Activated naive CD8-positive, alpha-beta T cell treated with anti-CD3 and anti-CD28 coated beads, Interleukin-2, amount 10 ng/mL, durations not matched to agents 7 days and 5 days (primary cell): ENCODE measurements around the gene CD40. TPM values are rescaled to one million over a fixed set of nuclear protein-coding genes. Genes with fewer than 3 reads are reported as not detected.
"Not testable (repeated sequence)": the region's sequence is repeated elsewhere in the genome, so short reads cannot be mapped to it uniquely, and the experiment has no call there.

Source experiments
- ATAC-seq: fragments of 150-1000 bp; cut with Tn5 transposase; one replicate; pipeline ENCODE4 v1.10.0; 2021; ENCODE audit warnings: low read depth, moderate library complexity
- POLR2A ChIA-PET: fragments of 350-600 bp; sonication (Branson Sonifier 250); formaldehyde crosslinking; loops from one replicate; lab custom pipeline; 2021; ENCODE audit warnings: antibody characterized with exemption; lab: Charles Lee
- DNase-seq: peaks from one replicate; pipeline ENCODE4 v3.0.0; 2021
- H3K27ac Mint-ChIP-seq: one replicate; pipeline ENCODE4 v1.8.0; 2022; ENCODE audit warnings: mild to moderate bottlenecking, mixed read lengths
- H3K27me3 Mint-ChIP-seq: one replicate; pipeline ENCODE4 v1.8.0; 2022; ENCODE audit warnings: mild to moderate bottlenecking, moderate library complexity, mixed read lengths
- H3K36me3 Mint-ChIP-seq: one replicate; pipeline ENCODE4 v1.8.0; 2021; ENCODE audit warnings: mild to moderate bottlenecking, mixed read lengths
- H3K4me1 Mint-ChIP-seq: one replicate; pipeline ENCODE4 v1.8.0; 2021; ENCODE audit warnings: mixed read lengths
- H3K4me3 Mint-ChIP-seq: one replicate; pipeline ENCODE4 v1.8.0; 2022; ENCODE audit warnings: mild to moderate bottlenecking, moderate library complexity, mixed read lengths
- H3K9me3 Mint-ChIP-seq: one replicate; pipeline ENCODE4 v1.8.0; 2021; ENCODE audit warnings: mixed read lengths
- total RNA-seq, 2 experiments: library from RNA; stranded (reverse); gene quantifications; one replicate each; pipeline ENCODE4 v1.2.3, GENCODE V29; 2021

The CD40 gene
- total RNA-seq, 2 experiments from 2014 or later = 3.0 to 3.1 TPM

DNA sequence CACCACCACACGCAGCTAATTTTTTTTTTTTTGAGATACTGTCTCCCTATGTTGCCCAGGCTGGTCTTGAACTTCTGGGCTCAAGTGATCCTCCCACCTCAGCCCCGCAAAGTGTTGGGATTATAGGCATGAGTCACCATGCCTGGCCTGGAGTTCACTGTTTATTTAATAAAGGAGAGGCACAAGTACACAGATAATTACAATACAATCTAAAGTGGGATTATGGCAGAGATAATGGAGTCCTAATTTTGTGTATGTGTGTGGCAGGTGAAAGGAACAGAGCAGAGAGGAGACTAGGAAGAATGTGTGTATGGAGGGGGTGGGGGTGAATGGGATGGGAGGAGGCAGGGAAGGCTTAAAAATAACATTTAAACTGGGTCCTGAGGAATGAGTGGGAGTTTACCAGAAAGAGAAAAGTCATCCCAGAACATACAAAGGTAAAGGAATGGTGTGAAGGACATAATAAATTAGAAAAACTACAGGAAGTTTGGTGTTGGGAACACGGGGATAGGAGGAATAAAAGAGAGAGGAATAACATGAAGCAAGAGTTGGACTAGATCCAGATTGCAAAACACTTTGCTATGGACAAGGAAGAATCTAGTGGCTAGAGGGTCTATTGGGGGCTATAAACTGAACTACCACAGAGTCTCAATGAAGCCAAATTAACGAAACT is 32.8 kb upstream of the CD40 start:
- no peak for DNase-seq
- no peak for ATAC-seq
- Mint-ChIP-seq H3K27me3 (no peaks in the 10 kb centered on the region), H3K4me3 (no peak overlapping the region), H3K27ac (no peak overlapping the region), H3K9me3 (no peaks in the 10 kb centered on the region), H3K4me1 (peaks cover 27% of the 10 kb centered on the region), H3K36me3 (peaks cover 2% of the 10 kb centered on the region)
- POLR2A ChIA-PET = no interaction called here

DNA sequence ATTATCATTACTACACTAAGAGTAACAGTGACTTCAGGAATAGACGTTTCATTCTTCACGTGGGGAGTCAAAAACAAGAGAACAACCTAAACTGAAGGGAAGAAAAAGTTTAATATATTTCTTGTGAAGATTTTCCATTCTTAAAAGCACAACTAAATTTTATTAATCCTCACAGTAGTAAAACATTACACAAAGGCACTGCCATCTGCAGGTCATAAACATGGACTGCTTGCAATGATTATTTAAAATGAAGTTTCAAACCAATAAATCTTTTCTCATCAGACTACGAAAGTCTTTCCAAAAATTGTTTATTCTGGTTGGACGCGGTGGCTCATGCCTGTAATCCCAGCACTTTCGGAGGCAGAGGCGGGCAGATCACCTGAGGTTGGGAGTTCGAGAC is 31.0 kb upstream of the CD40 start:
- peaks cover 2% of the 10 kb centered on the region for H3K36me3 Mint-ChIP-seq
- no peak for DNase-seq
- H3K9me3 Mint-ChIP-seq = no peaks in the 10 kb centered on the region
- H3K4me3 Mint-ChIP-seq = no peak overlapping the region
- POLR2A ChIA-PET = no interaction called here
- H3K27ac Mint-ChIP-seq = no peak overlapping the region
- peaks cover 31% of the 10 kb centered on the region for H3K4me1 Mint-ChIP-seq
- ATAC-seq = no peak
- no peaks in the 10 kb centered on the region for H3K27me3 Mint-ChIP-seq

DNA sequence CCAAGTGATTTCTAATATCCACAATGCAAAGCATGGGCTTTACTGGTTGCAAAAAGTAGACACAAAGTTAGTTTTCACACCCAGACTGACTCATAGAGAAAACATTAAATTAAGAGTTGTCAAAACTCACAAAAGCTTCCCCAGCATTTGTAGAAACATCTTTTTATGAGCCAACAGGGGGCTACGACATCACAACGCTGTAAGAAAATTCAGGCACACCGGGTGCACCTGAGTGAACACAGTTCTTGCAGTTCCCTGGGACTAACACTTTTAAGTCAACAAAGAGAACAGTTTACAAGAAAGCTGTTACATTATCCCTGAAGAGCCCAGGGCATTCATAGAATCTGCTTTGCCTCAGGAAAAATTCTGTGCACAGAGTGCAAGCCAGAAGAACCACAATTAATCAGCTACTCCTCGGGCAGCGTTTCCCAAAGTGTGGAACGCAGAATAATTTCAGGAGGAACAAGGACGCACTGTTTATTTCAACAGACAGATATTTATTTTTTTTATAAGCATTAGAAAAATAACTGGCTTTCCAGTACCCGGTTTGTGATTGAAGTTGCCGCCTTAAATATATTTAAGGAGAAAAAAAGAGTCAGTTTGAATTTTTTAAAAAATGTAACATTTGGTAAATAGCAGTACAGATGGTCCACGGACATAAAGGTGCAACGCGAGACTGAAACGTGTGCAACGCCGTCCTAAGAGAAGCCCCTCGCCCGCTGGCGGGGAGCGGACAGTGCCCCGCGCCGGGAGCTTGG is 29.5 kb upstream of the CD40 start:
- H3K36me3 Mint-ChIP-seq = peaks cover 2% of the 10 kb centered on the region
- H3K9me3 Mint-ChIP-seq = no peaks in the 10 kb centered on the region
- POLR2A ChIA-PET = interaction anchor here (1.2 kb wide), 1 partner anchor 155 kb away, joined by 3 read pairs; no protein-coding TSS in a partner anchor
- H3K27ac Mint-ChIP-seq = peak overlapping the region; percentile 86
- no peak for DNase-seq
- peaks cover under 1% of the 10 kb centered on the region for H3K27me3 Mint-ChIP-seq
- H3K4me1 Mint-ChIP-seq = peaks cover 30% of the 10 kb centered on the region
- H3K4me3 Mint-ChIP-seq = peak overlapping the region; percentile 83
- no peak for ATAC-seq

DNA sequence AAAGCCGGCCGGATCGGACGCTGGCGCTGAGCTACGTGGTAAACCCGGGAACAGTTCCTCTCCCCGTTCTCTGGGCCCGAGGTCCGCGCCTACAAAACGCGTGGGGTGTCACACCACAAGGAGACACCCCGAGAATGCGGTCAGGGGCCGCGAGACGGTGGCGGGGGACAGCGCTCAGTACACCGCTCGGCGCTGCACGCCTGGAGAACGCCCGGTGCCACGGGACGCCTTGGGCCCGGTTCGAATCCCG is 29.0 kb upstream of the CD40 start:
- ATAC-seq (peak; percentile 44), DNase-seq (no peak)
- H3K27ac Mint-ChIP-seq = peak overlapping the region; percentile 86
- POLR2A ChIA-PET = no interaction called here
- H3K4me1 Mint-ChIP-seq = peaks cover 29% of the 10 kb centered on the region
- H3K4me3 Mint-ChIP-seq = peak overlapping the region; percentile 83
- peaks cover 2% of the 10 kb centered on the region for H3K36me3 Mint-ChIP-seq
- H3K27me3 Mint-ChIP-seq = peaks cover 3% of the 10 kb centered on the region
- no peaks in the 10 kb centered on the region for H3K9me3 Mint-ChIP-seq

DNA sequence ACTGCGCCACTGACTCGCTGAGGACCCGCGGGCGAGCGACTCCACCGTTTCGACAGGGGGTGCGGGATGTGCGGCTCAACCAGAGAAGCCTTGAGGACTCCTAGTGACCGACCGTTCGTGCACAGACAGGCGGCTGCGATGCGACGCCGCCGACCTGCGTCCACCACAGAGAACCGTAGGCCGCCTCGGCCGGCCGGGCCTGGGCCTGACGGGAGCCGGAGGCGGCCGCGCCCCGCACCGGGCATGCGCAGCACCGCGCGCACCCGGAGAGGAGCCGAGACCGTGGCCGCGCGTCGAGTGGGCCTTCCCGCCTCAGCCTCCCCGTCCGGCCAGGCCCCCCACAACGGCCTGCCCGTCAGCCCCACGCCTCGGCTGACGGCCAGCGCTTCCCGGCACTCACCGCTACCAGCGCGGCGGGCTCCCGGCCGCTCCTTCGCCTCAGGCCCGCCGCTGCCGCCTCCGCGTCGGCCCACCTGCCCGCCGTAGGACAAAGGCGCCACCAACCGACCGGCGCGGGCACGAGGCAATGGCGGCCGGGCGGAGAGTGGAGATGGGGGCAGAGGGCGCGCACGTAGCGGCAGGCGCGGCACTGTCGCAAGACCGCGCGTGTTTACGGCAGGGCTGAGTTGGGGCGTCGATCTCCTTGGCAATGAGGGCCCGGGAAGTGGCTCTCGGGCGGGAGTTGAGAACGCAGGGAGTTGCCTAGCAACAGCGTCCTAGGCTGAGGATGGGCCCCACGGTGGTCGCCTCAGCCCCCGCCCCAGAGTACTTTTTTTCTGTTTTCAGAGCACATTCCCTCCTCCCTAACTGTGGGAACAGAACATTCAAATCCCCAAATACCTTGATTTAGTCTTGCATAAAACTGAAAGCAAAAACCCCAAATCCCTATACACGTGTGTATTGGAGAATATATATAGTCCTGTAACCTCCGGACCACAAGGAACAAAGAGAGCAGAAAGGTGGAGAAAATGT is 28.4 kb upstream of the CD40 start, which contains the start of gene NCOA5:
NCOA5 (minus strand) TSS at position 546 of the 972 bp plus-strand sequence. CDS start 10,538 bp downstream, outside the sequence.
- peaks cover 2% of the 10 kb centered on the region for H3K36me3 Mint-ChIP-seq
- peak within 1 kb of the TSS; percentile 87 for H3K4me3 Mint-ChIP-seq
- POLR2A ChIA-PET = no interaction called here
- H3K4me1 Mint-ChIP-seq = peaks cover 29% of the 10 kb centered on the region
- ATAC-seq (peak; percentile 89), DNase-seq (peak; percentile 94)
- H3K27ac Mint-ChIP-seq = peak within 1 kb of the TSS; percentile 86
- H3K9me3 Mint-ChIP-seq = no peaks in the 10 kb centered on the region
- H3K27me3 Mint-ChIP-seq = peaks cover 3% of the 10 kb centered on the region

DNA sequence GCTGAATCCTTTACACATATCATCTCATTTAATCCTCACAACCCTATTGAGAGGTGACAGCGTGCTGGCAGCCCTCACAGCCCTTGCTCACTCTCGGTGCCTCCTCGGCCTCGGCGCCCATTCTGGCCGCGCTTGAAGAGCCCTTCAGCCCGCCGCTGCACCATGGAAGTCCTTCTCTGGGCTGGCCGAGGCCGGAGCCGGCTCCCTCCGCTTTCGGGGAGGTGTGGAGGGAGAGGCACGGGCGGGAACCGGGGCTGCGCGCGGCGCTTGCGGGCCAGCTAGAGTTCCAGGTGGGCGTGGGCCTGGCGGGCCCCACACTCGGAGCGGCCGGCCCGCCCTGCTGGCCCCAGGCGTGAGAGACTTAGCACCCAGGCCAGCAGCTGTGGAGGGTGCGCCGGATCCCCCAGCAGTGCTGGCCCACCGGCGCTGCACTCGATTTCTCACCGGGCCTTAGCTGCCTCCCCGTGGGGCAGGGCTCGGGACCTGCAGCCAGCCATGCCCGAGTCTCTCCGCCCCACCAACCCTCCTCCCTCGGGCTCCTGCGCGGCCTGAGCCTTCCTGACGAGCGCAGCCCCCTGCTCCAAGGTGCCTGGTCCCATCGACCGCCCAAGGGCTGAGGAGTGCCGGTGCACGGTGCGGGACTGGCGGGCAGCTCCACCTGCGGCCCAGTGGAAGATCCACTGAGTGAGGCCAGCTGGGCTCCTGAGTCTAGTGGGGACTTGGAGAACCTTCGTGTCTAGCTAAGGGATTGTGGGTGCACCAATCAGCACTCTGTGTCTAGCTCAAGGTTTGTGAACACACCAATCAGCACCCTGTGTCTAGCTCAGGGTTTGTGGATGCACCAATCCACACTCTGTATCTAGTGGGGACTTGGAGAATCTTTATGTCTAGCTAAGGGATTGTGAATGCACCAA is 26.2 kb upstream of the CD40 start:
- DNase-seq, H3K9me3 Mint-ChIP-seq, ATAC-seq, H3K36me3 Mint-ChIP-seq, H3K27ac Mint-ChIP-seq, H3K27me3 Mint-ChIP-seq, POLR2A ChIA-PET, H3K4me3 Mint-ChIP-seq: not testable (repeated sequence)
- peaks cover 21% of the 10 kb centered on the region for H3K4me1 Mint-ChIP-seq

DNA sequence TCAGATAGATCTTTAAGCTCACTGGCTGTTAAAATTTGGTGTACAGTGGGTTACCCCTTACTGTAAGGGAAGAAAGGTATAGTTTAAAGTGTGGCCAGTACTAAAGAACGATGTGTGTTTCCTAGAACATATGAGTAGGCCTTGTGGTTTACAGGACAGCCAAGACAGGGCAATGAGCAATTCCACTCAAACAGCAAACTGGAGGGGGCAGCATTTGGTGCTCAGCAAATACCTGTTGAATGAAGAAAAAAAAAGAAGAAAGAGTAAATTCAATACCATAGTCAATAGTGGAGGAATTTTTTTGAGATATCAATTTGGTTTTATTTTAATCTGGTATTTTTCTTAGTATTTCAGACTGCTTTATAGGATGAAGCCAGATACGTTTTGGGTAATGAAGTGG is 24.6 kb upstream of the CD40 start:
- no peak overlapping the region for H3K27ac Mint-ChIP-seq
- H3K9me3 Mint-ChIP-seq = no peaks in the 10 kb centered on the region
- no peaks in the 10 kb centered on the region for H3K36me3 Mint-ChIP-seq
- peaks cover 19% of the 10 kb centered on the region for H3K27me3 Mint-ChIP-seq
- ATAC-seq (no peak), DNase-seq (no peak)
- H3K4me3 Mint-ChIP-seq = no peak overlapping the region
- POLR2A ChIA-PET = no interaction called here
- peaks cover 10% of the 10 kb centered on the region for H3K4me1 Mint-ChIP-seq

DNA sequence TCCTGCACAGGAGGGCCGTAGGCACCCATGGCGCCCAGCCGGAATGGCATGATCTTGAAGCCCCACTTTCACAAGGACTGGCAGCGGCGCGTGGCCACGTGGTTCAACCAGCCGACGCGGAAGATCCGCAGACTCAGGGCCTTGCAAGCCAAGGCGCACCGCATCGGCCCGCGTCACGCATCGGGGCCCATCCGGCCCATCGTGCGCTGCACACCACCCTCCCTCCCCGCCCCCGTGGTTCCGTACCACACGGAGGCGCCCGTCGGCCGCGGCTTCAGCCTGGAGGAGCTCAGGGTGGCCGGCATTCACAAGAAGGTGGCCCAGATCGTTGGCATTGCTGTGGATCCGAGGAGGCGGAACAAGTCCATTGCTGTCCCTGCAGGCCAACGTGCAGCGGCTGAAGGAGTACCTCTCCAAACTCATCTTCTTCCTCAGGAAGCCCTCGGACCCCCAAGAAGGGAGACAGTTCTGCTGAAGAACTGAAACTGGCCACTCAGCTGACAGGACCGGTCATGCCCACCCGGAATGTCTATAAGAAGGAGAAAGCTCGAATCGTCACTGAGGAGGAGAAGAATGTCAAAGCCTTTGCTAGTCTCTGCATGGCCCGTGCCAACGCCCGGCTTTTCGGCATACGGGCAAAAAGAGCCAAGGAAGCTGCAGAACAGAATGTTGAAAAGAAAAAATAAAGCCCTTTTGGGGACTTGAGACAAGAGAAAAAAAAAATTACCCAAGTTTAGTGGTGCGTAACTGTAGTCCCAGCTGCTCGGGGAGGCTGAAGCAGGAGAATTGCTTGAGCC is 18.4 kb upstream of the CD40 start:
- no peak for DNase-seq
- POLR2A ChIA-PET = no interaction called here
- Mint-ChIP-seq H3K9me3 (no peaks in the 10 kb centered on the region), H3K4me1 (peaks cover 1% of the 10 kb centered on the region), H3K4me3 (no peak overlapping the region), H3K36me3 (no peaks in the 10 kb centered on the region), H3K27ac (no peak overlapping the region), H3K27me3 (peaks cover 65% of the 10 kb centered on the region)
- ATAC-seq = no peak

DNA sequence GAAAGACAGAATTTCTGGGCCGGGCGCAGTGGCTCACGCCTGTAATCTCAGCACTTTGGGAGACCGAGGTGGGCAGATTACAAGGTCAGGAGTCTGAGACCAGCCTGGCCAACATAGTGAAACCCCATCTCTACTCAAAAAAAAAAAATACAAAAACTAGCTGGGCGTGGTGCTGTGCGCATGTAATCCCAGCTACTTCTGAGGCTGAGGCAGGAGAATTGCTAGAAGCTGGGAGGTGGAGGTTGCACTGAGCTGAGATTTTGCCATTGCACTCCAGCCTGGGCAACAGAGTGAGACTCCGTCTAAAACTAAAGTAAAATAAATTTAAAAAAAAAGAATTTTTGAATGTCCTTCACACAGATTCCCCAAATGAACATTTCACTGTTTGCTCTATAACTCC is 17.7 kb upstream of the CD40 start:
- H3K27ac Mint-ChIP-seq, H3K4me1 Mint-ChIP-seq, H3K9me3 Mint-ChIP-seq, H3K36me3 Mint-ChIP-seq, H3K4me3 Mint-ChIP-seq, DNase-seq, ATAC-seq, POLR2A ChIA-PET: not testable (repeated sequence)
- peaks cover 71% of the 10 kb centered on the region for H3K27me3 Mint-ChIP-seq

DNA sequence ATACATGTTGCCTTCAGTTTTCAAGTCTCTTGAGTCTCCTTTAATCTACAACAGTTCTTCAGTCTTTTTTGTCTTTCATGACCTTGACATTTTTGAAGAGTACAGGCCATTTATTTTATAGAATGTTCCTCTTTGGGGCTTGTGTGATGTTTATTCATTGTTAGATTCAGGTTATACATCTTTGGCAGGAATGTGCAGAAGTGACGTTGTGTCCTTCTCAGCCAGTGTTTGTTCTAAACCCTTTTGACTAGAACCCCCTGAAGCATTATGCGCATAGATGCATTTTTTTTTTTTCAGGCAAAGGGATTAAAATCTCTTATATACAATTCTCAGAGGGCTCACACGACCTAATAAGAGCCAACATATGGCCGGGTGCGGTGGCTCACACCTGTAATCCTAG is 17.1 kb upstream of the CD40 start:
- Mint-ChIP-seq H3K27me3 (peaks cover 74% of the 10 kb centered on the region), H3K4me1 (peaks cover 1% of the 10 kb centered on the region), H3K9me3 (no peaks in the 10 kb centered on the region), H3K36me3 (no peaks in the 10 kb centered on the region), H3K27ac (no peak overlapping the region), H3K4me3 (no peak overlapping the region)
- DNase-seq (no peak), ATAC-seq (no peak)
- POLR2A ChIA-PET = no interaction called here

DNA sequence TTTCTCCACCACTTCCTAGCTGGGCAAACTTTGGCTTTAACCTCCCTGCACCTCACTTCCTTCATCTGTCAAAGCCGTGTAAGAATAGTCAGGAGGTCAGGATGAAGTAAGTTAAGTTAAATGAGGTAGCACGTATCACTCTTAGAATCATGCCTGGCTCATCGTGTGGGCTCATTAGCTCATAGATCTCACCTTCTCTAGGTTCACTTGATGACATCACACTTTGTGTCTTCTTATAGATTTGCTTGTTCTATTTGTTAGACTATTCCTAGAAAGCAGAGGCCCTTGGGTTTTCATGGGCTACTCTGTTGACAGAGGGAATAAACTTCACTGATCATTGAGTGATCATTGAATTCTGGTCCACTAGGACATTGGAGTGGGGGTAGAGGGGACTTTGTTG is 16.2 kb upstream of the CD40 start:
- POLR2A ChIA-PET = no interaction called here
- ATAC-seq = no peak
- Mint-ChIP-seq H3K36me3 (no peaks in the 10 kb centered on the region), H3K27ac (no peak overlapping the region), H3K4me3 (no peak overlapping the region), H3K4me1 (peaks cover 1% of the 10 kb centered on the region), H3K9me3 (no peaks in the 10 kb centered on the region), H3K27me3 (peaks cover 72% of the 10 kb centered on the region)
- DNase-seq = no peak

DNA sequence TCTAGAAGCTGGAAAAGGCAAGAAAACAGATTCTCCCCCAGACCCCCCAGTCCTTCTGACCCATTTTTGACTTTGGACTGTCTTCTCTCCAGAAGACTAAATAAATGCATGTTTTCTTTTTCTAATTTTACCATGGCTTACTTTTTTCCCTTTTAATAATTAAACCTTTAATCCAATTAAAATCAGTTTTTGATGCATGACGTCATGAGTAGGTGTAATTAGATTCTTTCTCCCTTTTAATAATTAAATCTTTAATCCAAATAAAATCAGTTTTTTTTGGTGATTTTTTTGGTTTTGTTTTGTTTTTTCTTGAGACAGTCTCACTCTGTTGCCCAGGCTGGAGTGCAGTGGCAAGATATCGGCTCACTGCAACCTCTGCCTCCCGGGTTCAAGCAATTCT is 15.2 kb upstream of the CD40 start:
- Mint-ChIP-seq H3K4me3 (no peak overlapping the region), H3K36me3 (no peaks in the 10 kb centered on the region), H3K27ac (no peak overlapping the region), H3K4me1 (peaks cover 1% of the 10 kb centered on the region), H3K9me3 (no peaks in the 10 kb centered on the region), H3K27me3 (peaks cover 70% of the 10 kb centered on the region)
- ATAC-seq (no peak), DNase-seq (no peak)
- POLR2A ChIA-PET = no interaction called here
